HG03066 (cell line): ENCODE measurements around the gene TECRL.

Experiments used
- ATAC-seq: cut with Tn5 transposase; IDR thresholded peaks from one replicate; pipeline ENCODE4 v1.9.1; 2021; ENCODE audit warnings: low read depth; ENCODE audit not compliant: unreplicated experiment

Gene TECRL

GRCh38 chr4:64409300-64409699 lies at the start of gene TECRL:
Gene TECRL (minus strand): TSS chr4:64409450. CDS start chr4:64409351, 99 bp downstream.
- ATAC-seq, result no peak

- ATAC-seq, result no peak
These were observed 23.4 kb upstream of the TECRL start for GRCh38 chr4:64432674-64433073.

GRCh38 chr4:64430933-64431332 lies 21.7 kb upstream of the TECRL start:
- ATAC-seq, result no peak

GRCh38 chr4:64417974-64418373 lies 8.7 kb upstream of the TECRL start:
- ATAC-seq, result no peak

GRCh38 chr4:64407000-64407399 lies 2.2 kb downstream of the TECRL start:
- ATAC-seq, result no peak

GRCh38 chr4:64405761-64406160 lies 3.5 kb downstream of the TECRL start:
- ATAC-seq, result no peak

GRCh38 chr4:64402684-64403083 lies 6.6 kb downstream of the TECRL start:
- ATAC-seq, result no peak

GRCh38 chr4:64399313-64400109 lies 9.7 kb downstream of the TECRL start:
- no peak for ATAC-seq

- ATAC-seq, result no peak
These were observed 14.8 kb downstream of the TECRL start for GRCh38 chr4:64394469-64394868.

GRCh38 chr4:64388252-64388651 lies 21.0 kb downstream of the TECRL start:
- ATAC-seq, result no peak

- ATAC-seq, result no peak
These were observed 24.0 kb downstream of the TECRL start for GRCh38 chr4:64385220-64385619.

- no peak for ATAC-seq
These were observed 24.7 kb downstream of the TECRL start for GRCh38 chr4:64384237-64385203.

- ATAC-seq, result no peak
These were observed 40.5 kb downstream of the TECRL start for GRCh38 chr4:64368741-64369140.

- ATAC-seq, result no peak
These were observed 47.9 kb downstream of the TECRL start for GRCh38 chr4:64361399-64361740.

- no peak for ATAC-seq
These were observed 48.4 kb downstream of the TECRL start for GRCh38 chr4:64360664-64361398.

- no peak for ATAC-seq
These were observed 49.8 kb downstream of the TECRL start for GRCh38 chr4:64359489-64359888.

GRCh38 chr4:64353904-64354303 lies 55.3 kb downstream of the TECRL start:
- ATAC-seq, result no peak

- no peak for ATAC-seq
These were observed 67.5 kb downstream of the TECRL start for GRCh38 chr4:64341711-64342110.

- ATAC-seq, result no peak
These were observed 68.8 kb downstream of the TECRL start for GRCh38 chr4:64340218-64341110.

- no peak for ATAC-seq
These were observed 74.3 kb downstream of the TECRL start for GRCh38 chr4:64334964-64335363.
